Loucy (cell line): ENCODE measurements around the gene POLR3E.

ENCODE experiments used
- H2AFZ ChIP-seq: fragments of 200-600 bp; sonication (generic); 2 replicates; pipeline ENCODE4 v1.6.0; 2016; ENCODE audit warnings: antibody characterized with exemption, mild to moderate bottlenecking, low read length, moderate library complexity
- H3F3A ChIP-seq: fragments of 200-600 bp; 2 replicates; pipeline ENCODE4 v1.6.0; 2016; ENCODE audit warnings: antibody characterized with exemption, low read depth, mild to moderate bottlenecking
- H3K27me3 ChIP-seq: fragments of 200-600 bp; sonication (generic); 2 replicates; pipeline ENCODE4 v1.6.1; 2014; ENCODE audit warnings: low read length, mild to moderate bottlenecking; ENCODE audit not compliant: insufficient read depth, poor library complexity, severe bottlenecking
- H3K36me3 ChIP-seq: fragments of 200-600 bp; sonication (generic); 2 replicates; pipeline ENCODE4 v1.6.1; 2016; ENCODE audit warnings: low read length; ENCODE audit not compliant: insufficient read depth
- H3K4me1 ChIP-seq: fragments of 200-600 bp; sonication (generic); 2 replicates; pipeline ENCODE4 v1.5.1; 2014; ENCODE audit warnings: low read length, mild to moderate bottlenecking; ENCODE audit not compliant: insufficient read depth, poor library complexity, severe bottlenecking
- H3K4me2 ChIP-seq: fragments of 200-600 bp; sonication (generic); 2 replicates; pipeline ENCODE4 v1.6.0; 2014; ENCODE audit warnings: antibody characterized with exemption, low read length, low read depth, mild to moderate bottlenecking; ENCODE audit not compliant: poor library complexity, severe bottlenecking
- H3K4me3 ChIP-seq: fragments of 200-600 bp; sonication (generic); 2 replicates; pipeline ENCODE4 v1.5.1; 2014; ENCODE audit warnings: low read length, mild to moderate bottlenecking, mixed read lengths; ENCODE audit not compliant: poor library complexity, severe bottlenecking
- H3K79me2 ChIP-seq: fragments of 200-600 bp; sonication (generic); 2 replicates; pipeline ENCODE4 v1.6.1; 2014; ENCODE audit warnings: low read length; ENCODE audit not compliant: insufficient read depth
- H3K9ac ChIP-seq: fragments of 200-600 bp; sonication (generic); 2 replicates; pipeline ENCODE4 v1.6.0; 2014; ENCODE audit warnings: mild to moderate bottlenecking, low read depth, low read length, moderate library complexity; ENCODE audit not compliant: poor library complexity, severe bottlenecking
- H3K9me2 ChIP-seq: fragments of 200-600 bp; sonication (generic); replicated peaks from 2 replicates; pipeline ENCODE4 v1.6.1; 2016; ENCODE audit warnings: low read depth, low read length, mixed read lengths
- H3K9me3 ChIP-seq: fragments of 200-600 bp; sonication (generic); 2 replicates; pipeline ENCODE4 v1.6.1; 2014; ENCODE audit warnings: mild to moderate bottlenecking, antibody characterized with exemption, low read length, low read depth; ENCODE audit not compliant: insufficient read depth
- H4K20me1 ChIP-seq: fragments of 200-600 bp; sonication (generic); 2 replicates; pipeline ENCODE4 v1.6.0; 2014; ENCODE audit warnings: antibody characterized with exemption, low read length, mild to moderate bottlenecking; ENCODE audit not compliant: insufficient read depth, poor library complexity, severe bottlenecking
- EZH2phosphoT487 ChIP-seq: fragments of 200-600 bp; IDR thresholded peaks from 2 replicates; pipeline ENCODE4 v1.6.1; 2018; ENCODE audit warnings: antibody characterized with exemption, mild to moderate bottlenecking, moderate library complexity, borderline replicate concordance
- TF ChIP-seq, protein P1 (sequence below): fragments of 200-600 bp; sonication (generic); conservative IDR thresholded peaks from 2 replicates; pipeline ENCODE4 v1.5.1; 2014; ENCODE audit warnings: mild to moderate bottlenecking, antibody characterized with exemption, low read length

The POLR3E gene

DNA sequence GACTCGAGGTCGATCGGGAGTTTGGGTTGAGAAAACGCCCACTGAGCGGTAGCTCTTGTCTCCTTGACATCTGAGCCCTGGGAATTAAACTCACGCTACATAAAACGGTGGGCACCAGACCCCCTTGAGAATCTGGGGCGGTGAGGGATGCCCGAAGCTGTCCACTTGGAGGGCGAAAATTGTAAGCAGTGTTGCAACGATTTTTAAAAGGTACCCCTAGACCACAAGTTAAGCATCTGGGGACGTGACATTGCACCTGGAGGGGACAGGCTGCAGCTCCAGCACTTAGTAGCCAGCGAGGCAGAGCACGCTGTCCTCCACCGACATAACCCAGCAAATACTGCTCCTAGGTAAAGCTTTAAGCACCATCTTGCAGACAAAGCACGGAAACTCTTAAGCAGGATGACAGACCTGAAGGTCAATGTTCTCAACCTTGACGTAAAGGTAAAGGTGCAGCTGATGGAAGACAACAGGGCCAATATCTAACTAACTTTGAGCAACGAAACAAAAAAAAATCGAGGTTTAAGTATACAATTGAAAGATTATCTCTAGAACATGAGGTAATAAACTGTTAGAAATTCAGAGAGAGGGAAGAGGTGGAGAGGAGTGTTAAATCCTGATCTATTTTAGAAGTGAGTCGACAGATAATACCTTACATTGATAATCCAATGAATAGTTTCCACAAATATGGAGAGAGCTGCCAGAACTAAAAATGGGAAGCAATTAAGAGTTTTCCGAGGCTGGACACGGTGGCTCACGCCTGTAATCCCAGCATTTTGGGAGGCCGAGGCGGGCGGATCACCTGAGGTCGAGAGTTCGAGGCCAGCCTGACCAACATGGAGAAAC, 78.1 kb downstream of the POLR3E start:
- H3K9me2 ChIP-seq: no peaks in the 10 kb centered on the region
- H3K79me2 ChIP-seq: peaks cover 38% of the 10 kb centered on the region
- H3K36me3 ChIP-seq: no peaks in the 10 kb centered on the region
- H3K4me2 ChIP-seq: peak overlapping the region; percentile 84
- peak overlapping the region; percentile 69 for H3K9ac ChIP-seq
- H4K20me1 ChIP-seq: peaks cover 12% of the 10 kb centered on the region
- H3K4me3 ChIP-seq: peak overlapping the region; percentile 92
- H3K4me1 ChIP-seq: peaks cover 33% of the 10 kb centered on the region
- TF ChIP-seq, protein P1, sequence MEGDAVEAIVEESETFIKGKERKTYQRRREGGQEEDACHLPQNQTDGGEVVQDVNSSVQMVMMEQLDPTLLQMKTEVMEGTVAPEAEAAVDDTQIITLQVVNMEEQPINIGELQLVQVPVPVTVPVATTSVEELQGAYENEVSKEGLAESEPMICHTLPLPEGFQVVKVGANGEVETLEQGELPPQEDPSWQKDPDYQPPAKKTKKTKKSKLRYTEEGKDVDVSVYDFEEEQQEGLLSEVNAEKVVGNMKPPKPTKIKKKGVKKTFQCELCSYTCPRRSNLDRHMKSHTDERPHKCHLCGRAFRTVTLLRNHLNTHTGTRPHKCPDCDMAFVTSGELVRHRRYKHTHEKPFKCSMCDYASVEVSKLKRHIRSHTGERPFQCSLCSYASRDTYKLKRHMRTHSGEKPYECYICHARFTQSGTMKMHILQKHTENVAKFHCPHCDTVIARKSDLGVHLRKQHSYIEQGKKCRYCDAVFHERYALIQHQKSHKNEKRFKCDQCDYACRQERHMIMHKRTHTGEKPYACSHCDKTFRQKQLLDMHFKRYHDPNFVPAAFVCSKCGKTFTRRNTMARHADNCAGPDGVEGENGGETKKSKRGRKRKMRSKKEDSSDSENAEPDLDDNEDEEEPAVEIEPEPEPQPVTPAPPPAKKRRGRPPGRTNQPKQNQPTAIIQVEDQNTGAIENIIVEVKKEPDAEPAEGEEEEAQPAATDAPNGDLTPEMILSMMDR: no peak
- no peak for TF ChIP-seq EZH2phosphoT487
- H3K27me3 ChIP-seq: no peaks in the 10 kb centered on the region
- H2AFZ ChIP-seq: peak overlapping the region; percentile 97
- H3F3A ChIP-seq: no peaks in the 10 kb centered on the region
- no peaks in the 10 kb centered on the region for H3K9me3 ChIP-seq

DNA sequence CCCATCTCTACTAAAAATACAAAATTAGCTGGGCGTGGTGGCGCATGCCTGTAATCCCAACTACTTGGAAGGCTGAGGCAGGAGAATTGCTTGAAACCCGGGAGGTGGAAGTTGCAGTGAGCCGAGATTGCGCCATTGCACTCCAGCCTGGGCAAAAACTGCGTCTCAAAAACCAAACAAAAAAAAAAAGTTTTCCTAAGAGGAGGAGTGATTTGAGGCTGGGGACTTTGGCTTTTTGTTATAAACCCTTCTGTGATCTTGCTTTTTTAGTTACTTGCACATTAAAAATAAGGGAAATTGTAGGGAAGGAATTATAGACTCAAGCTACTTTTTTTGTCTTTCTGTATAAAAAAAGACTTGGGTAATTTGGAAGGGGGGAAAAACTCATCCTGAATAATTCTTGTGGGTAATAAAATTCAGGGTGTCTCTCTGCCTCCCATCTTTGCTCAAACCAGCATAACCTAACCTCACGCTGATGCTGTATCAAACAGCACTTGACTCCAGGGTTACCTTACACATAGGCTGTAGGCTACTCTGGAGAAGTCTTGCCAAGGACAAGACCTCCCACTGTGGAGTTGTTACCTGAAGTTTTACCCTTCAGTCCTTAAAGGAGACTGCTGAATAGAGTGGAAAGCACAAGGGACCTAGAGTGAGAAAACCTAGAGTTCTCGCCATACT, 78.9 kb downstream of the POLR3E start:
- Histone ChIP-seq H3K9ac (no peak overlapping the region), H3K27me3 (no peaks in the 10 kb centered on the region), H3K79me2 (peaks cover 31% of the 10 kb centered on the region), H3K9me3 (no peaks in the 10 kb centered on the region), H3F3A (no peaks in the 10 kb centered on the region), H4K20me1 (peaks cover 8% of the 10 kb centered on the region), H3K4me2 (no peak overlapping the region), H3K4me1 (peaks cover 27% of the 10 kb centered on the region), H3K4me3 (no peak overlapping the region), H3K36me3 (no peaks in the 10 kb centered on the region), H3K9me2 (no peaks in the 10 kb centered on the region), H2AFZ (no peak overlapping the region)
- TF ChIP-seq, protein P1: no peak
- TF ChIP-seq EZH2phosphoT487: no peak

DNA sequence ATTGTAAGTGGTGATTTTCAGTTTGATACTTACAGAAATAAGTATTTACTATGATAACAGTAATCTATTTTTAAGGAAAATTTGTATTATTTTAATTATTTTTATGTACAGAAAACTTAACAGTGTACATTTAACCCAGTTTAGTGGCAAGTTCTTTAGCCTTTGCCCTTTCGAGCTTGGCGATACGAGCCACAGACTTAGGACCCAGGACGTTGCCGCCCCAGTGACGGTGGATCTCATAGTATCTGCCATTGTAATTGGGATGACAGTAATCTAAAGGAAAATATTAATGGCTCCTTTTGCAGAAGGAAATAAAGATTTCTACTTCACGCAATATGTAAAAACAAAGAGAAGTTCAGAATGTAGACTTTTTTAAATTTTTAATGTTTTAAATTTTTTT, 82.4 kb downstream of the POLR3E start:
- no peak overlapping the region for H3K9ac ChIP-seq
- H3K4me2 ChIP-seq: no peak overlapping the region
- H4K20me1 ChIP-seq: no peaks in the 10 kb centered on the region
- H3K9me2 ChIP-seq: no peaks in the 10 kb centered on the region
- no peaks in the 10 kb centered on the region for H3K9me3 ChIP-seq
- H3K4me1 ChIP-seq: peaks cover 9% of the 10 kb centered on the region
- H3F3A ChIP-seq: no peaks in the 10 kb centered on the region
- TF ChIP-seq, protein P1: no peak
- no peak for TF ChIP-seq EZH2phosphoT487
- H3K79me2 ChIP-seq: no peaks in the 10 kb centered on the region
- H3K4me3 ChIP-seq: no peak overlapping the region
- no peaks in the 10 kb centered on the region for H3K36me3 ChIP-seq
- H3K27me3 ChIP-seq: no peaks in the 10 kb centered on the region
- H2AFZ ChIP-seq: no peak overlapping the region
